ENCODE data around the gene MARK2.

The MARK2 gene

GRCh38 chr11:63845911-63846310 is 7.0 kb downstream of the MARK2 start:
- no peak overlapping the region for H3K4me3 ChIP-seq (ENCODE audit: insufficient read length, low read depth)
- no peak overlapping the region for H3K9ac ChIP-seq (ENCODE audit: insufficient read length, low read depth)
- no peaks in the 10 kb centered on the region for H3K27me3 ChIP-seq (ENCODE audit: insufficient read depth, insufficient read length)
- TF ChIP-seq ZNF274 (IDR thresholded peaks at IDR 0.05; ENCODE audit: low read depth, low read length) (no peak), SUZ12 (IDR thresholded peaks at IDR 0.05; ENCODE audit: extremely low read depth, insufficient read depth, insufficient read length) (no peak), YY1 (IDR thresholded peaks at IDR 0.05; ENCODE audit: insufficient read depth, insufficient read length) (no peak)
- DNase-seq (ENCODE audit: low read depth, low spot score), result no peak
- peaks cover 14% of the 10 kb centered on the region for H3K4me1 ChIP-seq (ENCODE audit: insufficient read depth, insufficient read length)
- H3K36me3 ChIP-seq (ENCODE audit: insufficient read depth, insufficient read length, low read length), result peaks cover 38% of the 10 kb centered on the region
- no peaks in the 10 kb centered on the region for H3K9me3 ChIP-seq (ENCODE audit: insufficient read depth, low read length)

GRCh38 chr11:63846897-63847296 is 8.0 kb downstream of the MARK2 start:
- H3K27me3 ChIP-seq (ENCODE audit: insufficient read depth, insufficient read length), result no peaks in the 10 kb centered on the region
- H3K36me3 ChIP-seq (ENCODE audit: insufficient read depth, insufficient read length, low read length), result peaks cover 38% of the 10 kb centered on the region
- no peak overlapping the region for H3K4me3 ChIP-seq (ENCODE audit: insufficient read length, low read depth)
- peaks cover 14% of the 10 kb centered on the region for H3K4me1 ChIP-seq (ENCODE audit: insufficient read depth, insufficient read length)
- no peak overlapping the region for H3K9ac ChIP-seq (ENCODE audit: insufficient read length, low read depth)
- DNase-seq (ENCODE audit: low read depth, low spot score), result no peak
- no peak for TF ChIP-seq YY1 (IDR thresholded peaks at IDR 0.05; ENCODE audit: insufficient read depth, insufficient read length)
- TF ChIP-seq ZNF274 (IDR thresholded peaks at IDR 0.05; ENCODE audit: low read depth, low read length), result no peak
- TF ChIP-seq SUZ12 (IDR thresholded peaks at IDR 0.05; ENCODE audit: extremely low read depth, insufficient read depth, insufficient read length), result no peak
- no peaks in the 10 kb centered on the region for H3K9me3 ChIP-seq (ENCODE audit: insufficient read depth, low read length)

GRCh38 chr11:63847363-63847762 is 8.5 kb downstream of the MARK2 start:
- no peaks in the 10 kb centered on the region for H3K9me3 ChIP-seq (ENCODE audit: insufficient read depth, low read length)
- H3K27me3 ChIP-seq (ENCODE audit: insufficient read depth, insufficient read length), result no peaks in the 10 kb centered on the region
- H3K9ac ChIP-seq (ENCODE audit: insufficient read length, low read depth), result no peak overlapping the region
- peaks cover 14% of the 10 kb centered on the region for H3K4me1 ChIP-seq (ENCODE audit: insufficient read depth, insufficient read length)
- peaks cover 38% of the 10 kb centered on the region for H3K36me3 ChIP-seq (ENCODE audit: insufficient read depth, insufficient read length, low read length)
- DNase-seq (ENCODE audit: low read depth, low spot score), result no peak
- H3K4me3 ChIP-seq (ENCODE audit: insufficient read length, low read depth), result no peak overlapping the region
- no peak for TF ChIP-seq SUZ12 (IDR thresholded peaks at IDR 0.05; ENCODE audit: extremely low read depth, insufficient read depth, insufficient read length)
- TF ChIP-seq ZNF274 (IDR thresholded peaks at IDR 0.05; ENCODE audit: low read depth, low read length), result no peak
- no peak for TF ChIP-seq YY1 (IDR thresholded peaks at IDR 0.05; ENCODE audit: insufficient read depth, insufficient read length)

- no peak for TF ChIP-seq ZNF274 (IDR thresholded peaks at IDR 0.05; ENCODE audit: low read depth, low read length)
- TF ChIP-seq YY1 (IDR thresholded peaks at IDR 0.05; ENCODE audit: insufficient read depth, insufficient read length), result no peak
- no peak for TF ChIP-seq SUZ12 (IDR thresholded peaks at IDR 0.05; ENCODE audit: extremely low read depth, insufficient read depth, insufficient read length)
- no peak overlapping the region for H3K9ac ChIP-seq (ENCODE audit: insufficient read length, low read depth)
- H3K9me3 ChIP-seq (ENCODE audit: insufficient read depth, low read length), result no peaks in the 10 kb centered on the region
- no peaks in the 10 kb centered on the region for H3K27me3 ChIP-seq (ENCODE audit: insufficient read depth, insufficient read length)
- peaks cover 26% of the 10 kb centered on the region for H3K36me3 ChIP-seq (ENCODE audit: insufficient read depth, insufficient read length, low read length)
- peaks cover 7% of the 10 kb centered on the region for H3K4me1 ChIP-seq (ENCODE audit: insufficient read depth, insufficient read length)
- H3K4me3 ChIP-seq (ENCODE audit: insufficient read length, low read depth), result no peak overlapping the region
- no peak for DNase-seq (ENCODE audit: low read depth, low spot score)
Measured at GRCh38 chr11:63849691-63850090, 10.8 kb downstream of the MARK2 start.

GRCh38 chr11:63850920-63851319 is 12.0 kb downstream of the MARK2 start:
- no peak for TF ChIP-seq SUZ12 (IDR thresholded peaks at IDR 0.05; ENCODE audit: extremely low read depth, insufficient read depth, insufficient read length)
- no peak for TF ChIP-seq YY1 (IDR thresholded peaks at IDR 0.05; ENCODE audit: insufficient read depth, insufficient read length)
- no peak for TF ChIP-seq ZNF274 (IDR thresholded peaks at IDR 0.05; ENCODE audit: low read depth, low read length)
- no peak for DNase-seq (ENCODE audit: low read depth, low spot score)
- H3K9me3 ChIP-seq (ENCODE audit: insufficient read depth, low read length), result no peaks in the 10 kb centered on the region
- peaks cover 5% of the 10 kb centered on the region for H3K4me1 ChIP-seq (ENCODE audit: insufficient read depth, insufficient read length)
- peaks cover 30% of the 10 kb centered on the region for H3K36me3 ChIP-seq (ENCODE audit: insufficient read depth, insufficient read length, low read length)
- H3K27me3 ChIP-seq (ENCODE audit: insufficient read depth, insufficient read length), result no peaks in the 10 kb centered on the region
- H3K4me3 ChIP-seq (ENCODE audit: insufficient read length, low read depth), result no peak overlapping the region
- H3K9ac ChIP-seq (ENCODE audit: insufficient read length, low read depth), result no peak overlapping the region

- no peak for TF ChIP-seq YY1 (IDR thresholded peaks at IDR 0.05; ENCODE audit: insufficient read depth, insufficient read length)
- TF ChIP-seq SUZ12 (IDR thresholded peaks at IDR 0.05; ENCODE audit: extremely low read depth, insufficient read depth, insufficient read length), result no peak
- no peak for TF ChIP-seq ZNF274 (IDR thresholded peaks at IDR 0.05; ENCODE audit: low read depth, low read length)
- no peak overlapping the region for H3K9ac ChIP-seq (ENCODE audit: insufficient read length, low read depth)
Measured at GRCh38 chr11:63851364-63851763, 12.5 kb downstream of the MARK2 start.

GRCh38 chr11:63853476-63853875 is 14.6 kb downstream of the MARK2 start:
- Histone ChIP-seq H3K9me3 (ENCODE audit: insufficient read depth, low read length) (no peaks in the 10 kb centered on the region), H3K4me1 (ENCODE audit: insufficient read depth, insufficient read length) (no peaks in the 10 kb centered on the region), H3K36me3 (ENCODE audit: insufficient read depth, insufficient read length, low read length) (peaks cover 23% of the 10 kb centered on the region), H3K9ac (ENCODE audit: insufficient read length, low read depth) (no peak overlapping the region), H3K4me3 (ENCODE audit: insufficient read length, low read depth) (no peak overlapping the region), H3K27me3 (ENCODE audit: insufficient read depth, insufficient read length) (no peaks in the 10 kb centered on the region)
- TF ChIP-seq ZNF274 (IDR thresholded peaks at IDR 0.05; ENCODE audit: low read depth, low read length), result no peak
- no peak for TF ChIP-seq YY1 (IDR thresholded peaks at IDR 0.05; ENCODE audit: insufficient read depth, insufficient read length)
- no peak for TF ChIP-seq SUZ12 (IDR thresholded peaks at IDR 0.05; ENCODE audit: extremely low read depth, insufficient read depth, insufficient read length)
- no peak for DNase-seq (ENCODE audit: low read depth, low spot score)

More at GRCh38 chr11:63851364-63851763, 12.5 kb downstream of the MARK2 start:
- Histone ChIP-seq H3K36me3 (ENCODE audit: insufficient read depth, insufficient read length, low read length) (peaks cover 30% of the 10 kb centered on the region), H3K4me3 (ENCODE audit: insufficient read length, low read depth) (no peak overlapping the region), H3K9me3 (ENCODE audit: insufficient read depth, low read length) (no peaks in the 10 kb centered on the region), H3K4me1 (ENCODE audit: insufficient read depth, insufficient read length) (peaks cover 5% of the 10 kb centered on the region), H3K27me3 (ENCODE audit: insufficient read depth, insufficient read length) (no peaks in the 10 kb centered on the region)
- no peak for DNase-seq (ENCODE audit: low read depth, low spot score)

Measured in NT2/D1 (cell line).